Measurements from ENCODE around the gene TNFRSF13B. TPM values are rescaled to one million over a fixed set of nuclear protein-coding genes. Genes with fewer than 3 reads are reported as not detected.

TNFRSF13B gene
- total RNA-seq, 1 experiment from 2014 or later, result 0.28 TPM

DNA sequence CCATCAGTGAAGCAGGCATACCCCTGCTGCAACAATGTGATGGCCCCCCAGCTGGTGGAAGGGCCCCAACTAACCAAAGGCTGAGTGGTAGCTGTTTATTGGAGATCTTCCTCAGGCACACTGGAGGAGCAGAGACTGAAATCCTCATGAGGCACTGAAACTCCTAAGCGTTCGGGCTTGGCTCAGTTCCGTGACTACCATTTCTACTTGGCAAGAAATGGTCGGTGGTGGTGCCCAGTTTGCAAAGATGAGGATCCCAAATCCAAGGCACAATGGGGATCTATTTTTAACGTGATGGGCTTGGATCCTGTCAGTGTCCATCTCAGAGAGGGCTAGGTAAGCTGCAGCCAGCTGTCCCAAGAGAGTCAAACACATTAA, 82.8 kb downstream of the TNFRSF13B start:
- Mint-ChIP-seq H3K9me3 (no peaks in the 10 kb centered on the region; a peak in 1 of 5 replicates), H3K4me3 (no peak overlapping the region), H3K4me1 (0 out of 4 replicates have a peak, but pooled peaks cover 0 to 2% of the 10 kb centered on the region in 2 experiments), H3K27ac (no peak overlapping the region), H3K36me3 (ENCODE audit: insufficient read depth in 1 of 3, low read depth in 3 of 3) (no peaks in the 10 kb centered on the region), H3K27me3 (ENCODE audit: low read depth) (no peaks in the 10 kb centered on the region; the same call in 1 of the 2 replicates)
- TF ChIP-seq, protein P1, sequence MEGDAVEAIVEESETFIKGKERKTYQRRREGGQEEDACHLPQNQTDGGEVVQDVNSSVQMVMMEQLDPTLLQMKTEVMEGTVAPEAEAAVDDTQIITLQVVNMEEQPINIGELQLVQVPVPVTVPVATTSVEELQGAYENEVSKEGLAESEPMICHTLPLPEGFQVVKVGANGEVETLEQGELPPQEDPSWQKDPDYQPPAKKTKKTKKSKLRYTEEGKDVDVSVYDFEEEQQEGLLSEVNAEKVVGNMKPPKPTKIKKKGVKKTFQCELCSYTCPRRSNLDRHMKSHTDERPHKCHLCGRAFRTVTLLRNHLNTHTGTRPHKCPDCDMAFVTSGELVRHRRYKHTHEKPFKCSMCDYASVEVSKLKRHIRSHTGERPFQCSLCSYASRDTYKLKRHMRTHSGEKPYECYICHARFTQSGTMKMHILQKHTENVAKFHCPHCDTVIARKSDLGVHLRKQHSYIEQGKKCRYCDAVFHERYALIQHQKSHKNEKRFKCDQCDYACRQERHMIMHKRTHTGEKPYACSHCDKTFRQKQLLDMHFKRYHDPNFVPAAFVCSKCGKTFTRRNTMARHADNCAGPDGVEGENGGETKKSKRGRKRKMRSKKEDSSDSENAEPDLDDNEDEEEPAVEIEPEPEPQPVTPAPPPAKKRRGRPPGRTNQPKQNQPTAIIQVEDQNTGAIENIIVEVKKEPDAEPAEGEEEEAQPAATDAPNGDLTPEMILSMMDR (conservative IDR thresholded peaks at IDR 0.05), result no peak
- Histone ChIP-seq H2BK12ac (ENCODE audit: insufficient read length, low read depth, low read length) (no peak overlapping the region), H3K14ac (ENCODE audit: insufficient read depth, low read length) (no peak overlapping the region), H3T11ph (ENCODE audit: low read length) (no peak overlapping the region), H3K9ac (ENCODE audit: extremely low read depth, insufficient read length, low read length) (no peak overlapping the region), H3K79me2 (ENCODE audit: insufficient read depth, low read length) (no peaks in the 10 kb centered on the region), H4K8ac (replicated peaks; ENCODE audit: insufficient read length, low read depth, low read length) (no peak overlapping the region), H2BK5ac (ENCODE audit: insufficient read length, low read length) (no peak overlapping the region), H4K20me1 (ENCODE audit: control insufficient read depth, insufficient read depth, insufficient read length) (no peaks in the 10 kb centered on the region), H4K91ac (ENCODE audit: insufficient read length, low read depth, low read length) (no peak overlapping the region), H2BK120ac (ENCODE audit: low read depth, low read length, poor library complexity, severe bottlenecking) (no peak overlapping the region), H3K56ac (ENCODE audit: insufficient read length, low read depth, low read length) (no peak overlapping the region), H3K18ac (ENCODE audit: insufficient read length, low read depth, low read length) (no peak overlapping the region), H3K9me3 (ENCODE audit: control insufficient read depth, low read depth, low read length) (no peaks in the 10 kb centered on the region), H4K5ac (ENCODE audit: insufficient read length, low read depth, low read length) (no peak overlapping the region), H2AK5ac (ENCODE audit: insufficient read length, low read length) (no peak overlapping the region), H2BK20ac (ENCODE audit: low read depth, low read length, poor library complexity, severe bottlenecking) (no peak overlapping the region), H3K4me1 (ENCODE audit: insufficient read depth, low read length) (no peaks in the 10 kb centered on the region), H3K27ac (ENCODE audit: insufficient read length, low read depth, low read length) (no peak overlapping the region), H3K79me1 (ENCODE audit: insufficient read depth, low read depth, low read length, poor library complexity, severe bottlenecking) (no peaks in the 10 kb centered on the region), H2BK15ac (ENCODE audit: low read depth, low read length) (no peak overlapping the region), H3K27me3 (ENCODE audit: insufficient read depth, low read length) (no peaks in the 10 kb centered on the region), H3K4ac (ENCODE audit: low read depth, low read length) (no peak overlapping the region), H3K23ac (ENCODE audit: insufficient read length, low read depth, low read length) (no peak overlapping the region), H3K4me2 (ENCODE audit: insufficient read depth, insufficient read length, low read length) (no peak overlapping the region), H3K23me2 (ENCODE audit: insufficient read length, low read depth, low read length, poor library complexity, severe bottlenecking) (no peaks in the 10 kb centered on the region), H2AFZ (ENCODE audit: low read length) (no peak overlapping the region)
- no CpG with 5 or more reads among the region's 5 CpGs for WGBS (ENCODE audit: extremely low coverage, insufficient read length, low lambda C conversion rate)
- peak; percentile 20 for DNase-seq

Other genes with a start within 250 kb of the TNFRSF13B start
- gene MPRIP, start 70.3 kb upstream of the TNFRSF13B start, total RNA-seq (2021), result 129 and 132 TPM in 2 replicates
- gene PLD6, start 234.2 kb upstream of the TNFRSF13B start, total RNA-seq (2021), result 0.09 TPM in 1 of 2 replicates, not detected in the other

All from H9 (cell line).